Smooth muscle cell of bladder (primary cell): ENCODE results near the gene DMRTC2. TPM values are rescaled to one million over a fixed set of nuclear protein-coding genes. Genes with fewer than 3 reads are reported as not detected.

Experiments
- total RNA-seq: library from RNA; depleted of rRNA; stranded (reverse); fragments of >200 nt; gene quantifications from 2 replicates; pipeline ENCODE4 v1.2.3, GENCODE V29; 2014

The DMRTC2 gene
- total RNA-seq, result not detected in 2 replicates

GRCh38 chr19:41845001-41845050 is at the start of gene DMRTC2:
TSS of gene DMRTC2 (plus strand) at chr19:41845042. CDS start at chr19:41847429, 2,387 bp downstream.

GRCh38 chr19:41796362-41796761 is 48.5 kb upstream of the DMRTC2 start, which contains the start of gene CEACAM3:
TSS of gene CEACAM3 (plus strand) at chr19:41796587. CDS start at chr19:41796678, 91 bp downstream.

GRCh38 chr19:41844601-41845000 is 241 bp upstream of the DMRTC2 start, which contains the start of gene LYPD4:
TSS of gene LYPD4 (minus strand) at chr19:41844683. CDS start at chr19:41839285, 5,398 bp downstream.

DNA sequence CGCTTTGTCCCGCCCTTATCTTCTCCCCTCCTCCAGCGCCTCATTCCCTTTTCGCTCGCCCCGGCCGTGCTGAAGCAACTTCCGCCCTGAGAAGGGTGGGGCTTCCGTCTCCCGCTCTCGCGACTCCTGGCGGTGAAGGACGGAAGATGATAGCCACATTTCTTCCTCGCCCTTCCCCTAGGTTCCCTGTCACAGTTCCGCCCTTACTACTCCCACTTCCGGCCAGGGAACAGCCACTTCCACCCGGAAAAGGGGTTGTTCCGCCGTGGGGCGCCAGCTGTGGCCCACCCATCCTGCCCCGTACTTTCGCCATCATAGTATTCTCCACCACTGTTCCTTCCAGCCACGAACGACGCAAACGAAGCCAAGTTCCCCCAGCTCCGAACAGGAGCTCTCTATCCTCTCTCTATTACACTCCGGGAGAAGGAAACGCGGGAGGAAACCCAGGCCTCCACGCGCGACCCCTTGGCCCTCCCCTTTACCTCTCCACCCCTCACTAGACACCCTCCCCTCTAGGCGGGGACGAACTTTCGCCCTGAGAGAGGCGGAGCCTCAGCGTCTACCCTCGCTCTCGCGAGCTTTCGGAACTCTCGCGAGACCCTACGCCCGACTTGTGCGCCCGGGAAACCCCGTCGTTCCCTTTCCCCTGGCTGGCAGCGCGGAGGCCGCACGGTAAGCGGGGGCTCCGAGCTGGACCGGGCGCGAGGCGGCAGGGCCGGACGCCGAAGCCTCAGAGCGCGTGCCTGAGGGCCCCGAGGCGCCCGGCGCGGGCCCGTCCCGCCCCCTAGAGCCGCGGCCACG is 15.0 kb downstream of the DMRTC2 start, which contains the start of gene RPS19:
RPS19 (plus strand) TSS at position 638 of the 801 bp plus-strand sequence. CDS start 520 bp downstream, outside the sequence.

GRCh38 chr19:41876847-41877832 is 32.3 kb downstream of the DMRTC2 start, which contains the start of gene CD79A:
TSS of gene CD79A (plus strand) at chr19:41877279. CDS start at chr19:41877305, 26 bp downstream.

GRCh38 chr19:41882568-41883462 is 38.0 kb downstream of the DMRTC2 start, which contains the start of gene ARHGEF1:
TSS of gene ARHGEF1 (plus strand) at chr19:41883184. CDS start at chr19:41888083, 4,899 bp downstream.

Other genes starting within 250 kb of the DMRTC2 start
- gene CEACAM4, start 218.0 kb upstream of the DMRTC2 start, total RNA-seq, result not detected in 2 replicates
- gene CEACAM7, start 156.8 kb upstream of the DMRTC2 start, total RNA-seq, result not detected in 2 replicates
- gene CEACAM5, start 136.4 kb upstream of the DMRTC2 start, total RNA-seq, result not detected in 2 replicates
- gene CEACAM6, start 89.5 kb upstream of the DMRTC2 start, total RNA-seq, result not detected in 2 replicates
- gene CEACAM3, start 48.5 kb upstream of the DMRTC2 start, total RNA-seq, result not detected in 2 replicates
- gene LYPD4, start 359 bp upstream of the DMRTC2 start, total RNA-seq, result not detected in 2 replicates
- 1,503 and 2,258 TPM in 2 replicates for gene RPS19, start 15.2 kb downstream of the DMRTC2 start, total RNA-seq
- not detected in 2 replicates for gene CD79A, start 32.2 kb downstream of the DMRTC2 start, total RNA-seq
- gene ARHGEF1, start 38.1 kb downstream of the DMRTC2 start, total RNA-seq, result 23.9 and 26.2 TPM in 2 replicates
- gene ERFL, start 83.4 kb downstream of the DMRTC2 start, total RNA-seq, result under 0.01 and 0.09 TPM in 2 replicates
- gene RABAC1, start 114.3 kb downstream of the DMRTC2 start, total RNA-seq, result 312 and 378 TPM in 2 replicates
- under 0.01 and 0.09 TPM in 2 replicates for gene ATP1A3, start 149.2 kb downstream of the DMRTC2 start, total RNA-seq
- not detected in 2 replicates for gene GRIK5, start 225.2 kb downstream of the DMRTC2 start, total RNA-seq
- gene ZNF574, start 231.1 kb downstream of the DMRTC2 start, total RNA-seq, result 5.4 and 7.1 TPM in 2 replicates